ENCODE data around the gene ABI2.
A peak's percentile ranks its signal among the peaks of the same experiment; 100 is the strongest.
"Not testable (repeated sequence)": the region's sequence is repeated elsewhere in the genome, so short reads cannot be mapped to it uniquely, and the experiment has no call there.

Gene ABI2

GRCh38 chr2:203341741-203342310 is 13.6 kb downstream of the ABI2 start:
- POLR2A ChIA-PET = no interaction called here
- CTCF ChIA-PET = no interaction called here

DNA sequence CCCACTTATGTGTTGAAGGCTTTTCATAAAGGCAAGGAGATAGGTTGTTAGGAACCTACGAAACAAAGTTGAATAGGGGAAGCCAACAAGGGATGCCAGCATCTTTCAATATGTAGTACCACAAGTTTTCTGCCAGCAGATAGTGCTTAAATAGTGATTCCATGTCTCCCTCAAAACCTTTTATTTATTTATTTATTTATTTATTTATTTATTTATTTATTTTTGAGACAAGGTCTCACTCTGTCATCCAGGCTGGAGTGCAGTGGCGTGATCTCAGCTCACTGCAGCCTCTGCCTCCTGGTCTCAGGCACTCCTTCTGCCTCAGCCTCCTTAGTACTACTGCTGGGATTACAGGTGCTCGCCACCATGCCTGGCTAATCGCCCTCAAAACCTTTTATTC is 14.2 kb downstream of the ABI2 start:
- CTCF ChIA-PET; H3K27ac ChIP-seq (ENCODE audit: extremely low read depth, low read depth, low read length); H3K9me3 ChIP-seq (ENCODE audit: control insufficient read depth, insufficient read depth, low read depth, low read length); H3K4me1 ChIP-seq (ENCODE audit: control insufficient read depth, insufficient read depth, low read length); H3K4me3 ChIP-seq (ENCODE audit: low read depth, low read length); H3K36me3 ChIP-seq (ENCODE audit: control insufficient read depth in 2 of 2, insufficient read depth in 1 of 2, low read length in 2 of 2); POLR2A ChIA-PET: not testable (repeated sequence)
- TF ChIP-seq ZNF555 (tag by site-specific recombination; conservative IDR thresholded peaks at IDR 0.05) (peak; percentile 56), ZNF623 (tag by site-specific recombination; IDR thresholded peaks at IDR 0.05) (peak; percentile 56), REST (tag by site-specific recombination; IDR thresholded peaks at IDR 0.05) (peak; percentile 43; the same call in 1 of the 2 replicates), ZXDB (tag by site-specific recombination; IDR thresholded peaks at IDR 0.05) (0 out of 2 replicates have a peak, but pooled peaks have one; percentile 34), ZBTB8A (tag by site-specific recombination; IDR thresholded peaks at IDR 0.05) (peak; percentile 60), ZNF558 (tag by site-specific recombination; IDR thresholded peaks at IDR 0.05) (peak; percentile 59; the same call in 1 of the 2 replicates), ZNF202 (tag by site-specific recombination; IDR thresholded peaks at IDR 0.05; ENCODE audit: borderline replicate concordance) (0 out of 2 replicates have a peak, but pooled peaks have one; percentile 32), ZNF791 (tag by site-specific recombination; IDR thresholded peaks at IDR 0.05) (0 out of 2 replicates have a peak, but pooled peaks have one; percentile 11), ZNF426 (tag by site-specific recombination; IDR thresholded peaks at IDR 0.05) (peak; percentile 74), ZNF394 (tag by site-specific recombination; IDR thresholded peaks at IDR 0.05; ENCODE audit: borderline replicate concordance) (peak; percentile 89), ZNF560 (tag by site-specific recombination; IDR thresholded peaks at IDR 0.05; ENCODE audit: borderline replicate concordance) (peak; percentile 30; the same call in 1 of the 2 replicates), ZNF510 (tag by site-specific recombination; IDR thresholded peaks at IDR 0.05; ENCODE audit: insufficient replicate concordance) (peak; percentile 8), ZNF140 (tag by site-specific recombination; IDR thresholded peaks at IDR 0.05) (peak; percentile 53; the same call in 1 of the 2 replicates), ZNF664 (tag by site-specific recombination; IDR thresholded peaks at IDR 0.05) (peak; percentile 47; the same call in 1 of the 2 replicates), ZNF518A (tag by site-specific recombination; conservative IDR thresholded peaks at IDR 0.05; ENCODE audit: low read depth) (peak; percentile 79)
- TF ChIP-seq, protein P1, sequence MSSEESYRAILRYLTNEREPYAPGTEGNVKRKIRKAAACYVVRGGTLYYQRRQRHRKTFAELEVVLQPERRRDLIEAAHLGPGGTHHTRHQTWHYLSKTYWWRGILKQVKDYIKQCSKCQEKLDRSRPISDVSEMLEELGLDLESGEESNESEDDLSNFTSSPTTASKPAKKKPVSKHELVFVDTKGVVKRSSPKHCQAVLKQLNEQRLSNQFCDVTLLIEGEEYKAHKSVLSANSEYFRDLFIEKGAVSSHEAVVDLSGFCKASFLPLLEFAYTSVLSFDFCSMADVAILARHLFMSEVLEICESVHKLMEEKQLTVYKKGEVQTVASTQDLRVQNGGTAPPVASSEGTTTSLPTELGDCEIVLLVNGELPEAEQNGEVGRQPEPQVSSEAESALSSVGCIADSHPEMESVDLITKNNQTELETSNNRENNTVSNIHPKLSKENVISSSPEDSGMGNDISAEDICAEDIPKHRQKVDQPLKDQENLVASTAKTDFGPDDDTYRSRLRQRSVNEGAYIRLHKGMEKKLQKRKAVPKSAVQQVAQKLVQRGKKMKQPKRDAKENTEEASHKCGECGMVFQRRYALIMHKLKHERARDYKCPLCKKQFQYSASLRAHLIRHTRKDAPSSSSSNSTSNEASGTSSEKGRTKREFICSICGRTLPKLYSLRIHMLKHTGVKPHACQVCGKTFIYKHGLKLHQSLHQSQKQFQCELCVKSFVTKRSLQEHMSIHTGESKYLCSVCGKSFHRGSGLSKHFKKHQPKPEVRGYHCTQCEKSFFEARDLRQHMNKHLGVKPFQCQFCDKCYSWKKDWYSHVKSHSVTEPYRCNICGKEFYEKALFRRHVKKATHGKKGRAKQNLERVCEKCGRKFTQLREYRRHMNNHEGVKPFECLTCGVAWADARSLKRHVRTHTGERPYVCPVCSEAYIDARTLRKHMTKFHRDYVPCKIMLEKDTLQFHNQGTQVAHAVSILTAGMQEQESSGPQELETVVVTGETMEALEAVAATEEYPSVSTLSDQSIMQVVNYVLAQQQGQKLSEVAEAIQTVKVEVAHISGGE (tag by site-specific recombination; conservative IDR thresholded peaks at IDR 0.05; ENCODE audit: low read depth) = peak; percentile 42; the same call in 1 of the 2 replicates

More at GRCh38 chr2:203341741-203342310, 13.6 kb downstream of the ABI2 start:
- H3K36me3 ChIP-seq (ENCODE audit: control insufficient read depth in 2 of 2, insufficient read depth in 1 of 2, low read length in 2 of 2) = peaks cover 0 to 10% of the 10 kb centered on the region in 2 experiments; a peak in 1 of 3 replicates
- H3K4me3 ChIP-seq (ENCODE audit: low read depth, low read length) = no peak overlapping the region
- H3K9me3 ChIP-seq (ENCODE audit: control insufficient read depth, insufficient read depth, low read depth, low read length) = no peaks in the 10 kb centered on the region
- no peaks in the 10 kb centered on the region; the same call in 1 of the 2 replicates for H3K4me1 ChIP-seq (ENCODE audit: control insufficient read depth, insufficient read depth, low read length)
- TF ChIP-seq SP3 (tag by site-specific recombination; IDR thresholded peaks at IDR 0.05) (no peak), ZSCAN30 (tag by site-specific recombination; IDR thresholded peaks at IDR 0.05) (no peak), ZNF510 (tag by site-specific recombination; IDR thresholded peaks at IDR 0.05; ENCODE audit: insufficient replicate concordance) (no peak), ZNF785 (tag by site-specific recombination; IDR thresholded peaks at IDR 0.05) (no peak), ZNF37A (tag by site-specific recombination; IDR thresholded peaks at IDR 0.05) (no peak), WT1 (tag by site-specific recombination; IDR thresholded peaks at IDR 0.05) (no peak)
- TF ChIP-seq, protein P2, sequence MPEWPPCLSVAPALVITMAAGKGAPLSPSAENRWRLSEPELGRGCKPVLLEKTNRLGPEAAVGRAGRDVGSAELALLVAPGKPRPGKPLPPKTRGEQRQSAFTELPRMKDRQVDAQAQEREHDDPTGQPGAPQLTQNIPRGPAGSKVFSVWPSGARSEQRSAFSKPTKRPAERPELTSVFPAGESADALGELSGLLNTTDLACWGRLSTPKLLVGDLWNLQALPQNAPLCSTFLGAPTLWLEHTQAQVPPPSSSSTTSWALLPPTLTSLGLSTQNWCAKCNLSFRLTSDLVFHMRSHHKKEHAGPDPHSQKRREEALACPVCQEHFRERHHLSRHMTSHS (tag by site-specific recombination; IDR thresholded peaks at IDR 0.05) = no peak
- H3K27ac ChIP-seq (ENCODE audit: extremely low read depth, low read depth, low read length) = no peak overlapping the region
